HEK293T (cell line): ENCODE measurements around the gene BMP7.

Experiments
- CTCF ChIA-PET: fragments of 350-600 bp; formaldehyde crosslinking; extraction: SDS; loops from one replicate; lab custom pipeline; 2021; ENCODE audit warnings: antibody characterized with exemption, inconsistent platforms; lab: Yijun Ruan, JAX
- POLR2A ChIA-PET: fragments of 350-600 bp; formaldehyde crosslinking; extraction: SDS; loops from one replicate; lab custom pipeline; 2020; ENCODE audit warnings: antibody characterized with exemption, inconsistent platforms; lab: Yijun Ruan, JAX
- DNase-seq: peaks from one replicate; pipeline ENCODE4 v3.0.0; 2012; ENCODE audit warnings: mixed read lengths; ENCODE audit errors: extremely low spot score
- ARNT ChIP-seq: fragments of 450-650 bp; IDR thresholded peaks from 2 replicates; pipeline ENCODE4 v1.6.1; 2017; ENCODE audit warnings: mild to moderate bottlenecking
- BHLHE40 ChIP-seq: fragments of 450-650 bp; IDR thresholded peaks from 2 replicates; pipeline ENCODE4 v1.6.1; 2016; ENCODE audit warnings: mild to moderate bottlenecking, moderate library complexity, borderline replicate concordance
- CTBP1 ChIP-seq: fragments of 450-650 bp; IDR thresholded peaks from 2 replicates; pipeline ENCODE4 v1.6.1; 2016; ENCODE audit warnings: borderline replicate concordance
- ELF4 ChIP-seq: fragments of 450-650 bp; IDR thresholded peaks from 2 replicates; pipeline ENCODE4 v1.6.1; 2017; ENCODE audit warnings: antibody characterized with exemption
- FOXA1 ChIP-seq: fragments of 450-650 bp; IDR thresholded peaks from 2 replicates; pipeline ENCODE4 v1.6.1; 2016; ENCODE audit warnings: mild to moderate bottlenecking
- FOXK2 ChIP-seq: fragments of 450-650 bp; IDR thresholded peaks from 2 replicates; pipeline ENCODE4 v1.6.1; 2016; ENCODE audit warnings: mild to moderate bottlenecking
- FOXM1 ChIP-seq: fragments of 450-650 bp; IDR thresholded peaks from 2 replicates; pipeline ENCODE4 v1.6.1; 2017; ENCODE audit warnings: mild to moderate bottlenecking, borderline replicate concordance
- HDGF ChIP-seq: fragments of 450-650 bp; IDR thresholded peaks from 2 replicates; pipeline ENCODE4 v1.6.1; 2017; ENCODE audit warnings: antibody characterized with exemption, borderline replicate concordance
- L3MBTL2 ChIP-seq: fragments of 450-650 bp; conservative IDR thresholded peaks from 2 replicates; pipeline ENCODE4 v1.6.1; 2016; ENCODE audit warnings: mild to moderate bottlenecking
- LEF1 ChIP-seq: fragments of 450-650 bp; IDR thresholded peaks from 2 replicates; pipeline ENCODE4 v1.6.1; 2017; ENCODE audit warnings: mild to moderate bottlenecking, borderline replicate concordance
- NFRKB ChIP-seq: fragments of 450-650 bp; IDR thresholded peaks from 2 replicates; pipeline ENCODE4 v1.6.1; 2016; ENCODE audit warnings: mild to moderate bottlenecking, moderate library complexity
- PKNOX1 ChIP-seq: fragments of 450-650 bp; IDR thresholded peaks from 2 replicates; pipeline ENCODE4 v1.6.1; 2016
- SP1 ChIP-seq: fragments of 450-650 bp; IDR thresholded peaks from 2 replicates; pipeline ENCODE4 v1.6.1; 2017
- SUZ12 ChIP-seq: fragments of 450-650 bp; IDR thresholded peaks from 2 replicates; pipeline ENCODE4 v1.6.1; 2016; ENCODE audit warnings: mild to moderate bottlenecking
- TARDBP ChIP-seq: fragments of 450-650 bp; IDR thresholded peaks from 2 replicates; pipeline ENCODE4 v1.6.1; 2016
- ZNF384 ChIP-seq: fragments of 450-650 bp; IDR thresholded peaks from 2 replicates; pipeline ENCODE4 v1.6.1; 2016

The BMP7 gene

GRCh38 chr20:57140416-57140965, 126.0 kb downstream of the BMP7 start:
- ChIA-PET CTCF (interaction anchor here (1.1 kb wide), 1 partner anchor 206 kb away, joined by 4 read pairs; no protein-coding TSS in a partner anchor), POLR2A (no interaction called here)
- no peak for TF ChIP-seq TARDBP
- TF ChIP-seq SUZ12 = no peak
- TF ChIP-seq HDGF = no peak
- no peak for TF ChIP-seq NFRKB
- no peak for TF ChIP-seq FOXA1
- TF ChIP-seq L3MBTL2 = no peak
- TF ChIP-seq FOXK2 = no peak
- TF ChIP-seq ELF4 = no peak
- TF ChIP-seq LEF1 = no peak
- no peak for DNase-seq

GRCh38 chr20:57139342-57140093, 126.9 kb downstream of the BMP7 start:
- POLR2A ChIA-PET = no interaction called here
- DNase-seq = no peak
- CTCF ChIA-PET = no interaction called here
- TF ChIP-seq L3MBTL2 (no peak), PKNOX1 (no peak), FOXA1 (no peak), ARNT (no peak), LEF1 (no peak), CTBP1 (no peak), FOXK2 (no peak), ELF4 (no peak), NFRKB (no peak), TARDBP (no peak)

- CTCF ChIA-PET = no interaction called here
- TF ChIP-seq ARNT = no peak
- TF ChIP-seq CTBP1 = no peak
- TF ChIP-seq HDGF = no peak
- no peak for TF ChIP-seq L3MBTL2
- TF ChIP-seq FOXM1 = no peak
- TF ChIP-seq FOXA1 = no peak
- TF ChIP-seq ELF4 = no peak
- TF ChIP-seq PKNOX1 = no peak
- no peak for TF ChIP-seq NFRKB
- TF ChIP-seq ZNF384 = no peak
- TF ChIP-seq SUZ12 = no peak
- no peak for TF ChIP-seq LEF1
- TF ChIP-seq SP1 = no peak
- TF ChIP-seq TARDBP = no peak
- TF ChIP-seq FOXK2 = no peak
- DNase-seq = no peak
- POLR2A ChIA-PET = no interaction called here
Measured at GRCh38 chr20:57138198-57138995, 128.0 kb downstream of the BMP7 start.

GRCh38 chr20:57137676-57138075, 128.8 kb downstream of the BMP7 start:
- ChIA-PET POLR2A (no interaction called here), CTCF (no interaction called here)
- TF ChIP-seq SUZ12 (no peak), CTBP1 (no peak), ZNF384 (no peak)
- DNase-seq = no peak

GRCh38 chr20:57136734-57137133, 129.7 kb downstream of the BMP7 start:
- ChIA-PET POLR2A (no interaction called here), CTCF (no interaction called here)
- no peak for TF ChIP-seq FOXM1
- DNase-seq = no peak

- no peak for DNase-seq
- POLR2A ChIA-PET = no interaction called here
- CTCF ChIA-PET = interaction anchor here (0.6 kb wide), 1 partner anchor 1017 kb away, joined by 8 read pairs; no protein-coding TSS in a partner anchor
- no peak for TF ChIP-seq LEF1
- no peak for TF ChIP-seq FOXA1
- no peak for TF ChIP-seq CTBP1
- TF ChIP-seq ELF4 = no peak
- TF ChIP-seq NFRKB = no peak
- no peak for TF ChIP-seq SUZ12
- TF ChIP-seq PKNOX1 = no peak
- TF ChIP-seq BHLHE40 = no peak
- TF ChIP-seq ARNT = no peak
- TF ChIP-seq ZNF384 = no peak
- TF ChIP-seq SP1 = no peak
- TF ChIP-seq FOXM1 = no peak
- TF ChIP-seq FOXK2 = no peak
- no peak for TF ChIP-seq TARDBP
Measured at GRCh38 chr20:57135875-57136274, 130.6 kb downstream of the BMP7 start.
